Retinal pigment epithelial cell (primary cell): ENCODE measurements around the gene TENM4.

Experiments
- DNase-seq: peaks from one replicate; pipeline ENCODE4 v3.0.0-alpha.2; 2010; ENCODE audit warnings: low read depth
- H3K4me3 ChIP-seq: 2 replicates; pipeline ENCODE4 v1.5.1; 2011; ENCODE audit warnings: mild to moderate bottlenecking, low read length, control low read depth, moderate library complexity
- CTCF ChIP-seq: conservative IDR thresholded peaks from 2 replicates; pipeline ENCODE4 v1.5.1; 2011; ENCODE audit warnings: low read depth, low read length, control low read depth, inconsistent platforms

The TENM4 gene

DNA sequence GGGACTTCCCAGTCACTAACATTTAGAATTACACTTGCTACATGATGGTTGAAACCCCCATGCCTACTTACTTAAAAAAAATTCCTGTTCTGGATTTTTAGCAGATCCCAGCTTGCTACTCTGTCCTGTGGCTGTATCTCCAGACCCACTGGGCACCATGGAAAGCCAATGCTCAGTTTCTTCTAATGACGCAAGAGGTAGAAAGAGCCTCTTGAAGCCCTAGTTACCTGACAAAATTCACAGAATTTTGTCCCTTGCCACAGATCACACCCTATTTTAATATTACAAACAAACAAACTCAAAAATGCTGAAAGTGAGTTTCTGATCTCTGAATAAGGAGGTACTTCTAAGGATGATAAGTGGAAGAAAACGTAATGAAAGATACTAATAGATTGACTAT is 24.3 kb upstream of the TENM4 start:
- no peak overlapping the region for H3K4me3 ChIP-seq
- no peak for TF ChIP-seq CTCF
- DNase-seq, result no peak

DNA sequence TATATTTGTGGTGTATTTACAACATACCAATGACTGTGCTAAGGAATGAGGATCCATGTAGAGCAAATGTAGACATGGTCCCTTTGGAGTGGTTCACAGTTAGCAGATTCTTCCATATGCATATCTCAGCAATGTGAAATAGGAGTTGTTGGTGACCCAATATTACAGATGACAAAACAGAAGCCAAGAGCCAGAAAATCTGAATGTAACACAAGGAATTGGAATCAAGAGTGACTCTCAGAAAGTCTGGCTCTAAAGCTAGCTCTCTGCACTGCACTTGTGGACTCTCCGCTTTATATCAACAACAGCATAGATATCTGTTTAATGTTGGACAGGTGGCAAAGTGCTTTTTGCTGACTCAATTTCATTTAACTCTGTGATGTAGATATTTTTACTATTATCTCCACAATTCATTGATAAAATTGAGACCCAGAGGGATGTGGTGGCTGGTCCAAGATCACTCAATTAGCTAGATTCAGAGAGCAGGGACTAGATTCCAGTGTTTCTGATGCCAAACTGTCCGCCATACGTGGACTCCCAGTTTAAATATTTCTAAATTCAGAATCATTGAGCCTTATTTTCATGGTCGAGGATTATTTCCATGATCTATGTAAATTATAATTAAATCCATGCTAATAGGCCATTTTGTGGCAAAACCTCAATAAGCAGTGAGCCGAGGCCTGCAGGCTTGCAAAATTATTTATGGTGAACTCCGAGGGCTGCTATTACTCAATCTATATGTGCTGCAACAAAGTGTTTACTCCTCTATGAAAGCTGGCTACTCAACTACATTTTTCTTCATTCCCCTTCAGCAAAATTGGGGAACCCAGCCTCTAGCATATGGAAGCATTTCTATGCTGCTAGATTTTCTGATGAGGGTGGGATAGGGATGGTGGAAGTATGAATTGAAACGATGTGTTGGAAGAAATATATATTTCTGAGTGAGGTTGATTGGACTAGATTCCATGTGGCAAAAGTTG is 21.1 kb upstream of the TENM4 start:
- no peak for TF ChIP-seq CTCF
- no peak overlapping the region for H3K4me3 ChIP-seq
- no peak for DNase-seq

DNA sequence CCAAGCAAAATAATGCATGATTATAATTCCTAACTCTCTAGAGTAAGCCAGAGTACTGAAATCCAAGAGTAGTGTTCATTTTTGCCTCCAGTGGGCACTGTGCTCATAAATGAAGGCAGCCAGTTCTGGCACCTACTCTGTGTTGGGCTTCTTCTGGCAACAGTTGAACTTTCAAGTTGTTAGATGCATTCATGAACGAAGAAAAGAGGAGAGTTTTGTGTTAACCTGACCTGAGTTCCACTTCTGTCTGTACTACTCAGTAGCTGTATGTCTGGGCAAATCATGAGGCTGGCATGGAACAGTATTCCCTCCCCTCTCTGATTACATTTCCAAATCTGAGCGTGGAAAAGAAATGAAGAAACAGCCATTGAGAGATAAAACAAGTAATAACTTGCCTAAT is 20.3 kb upstream of the TENM4 start:
- DNase-seq, result no peak
- TF ChIP-seq CTCF, result peak; percentile 83
- no peak overlapping the region for H3K4me3 ChIP-seq

DNA sequence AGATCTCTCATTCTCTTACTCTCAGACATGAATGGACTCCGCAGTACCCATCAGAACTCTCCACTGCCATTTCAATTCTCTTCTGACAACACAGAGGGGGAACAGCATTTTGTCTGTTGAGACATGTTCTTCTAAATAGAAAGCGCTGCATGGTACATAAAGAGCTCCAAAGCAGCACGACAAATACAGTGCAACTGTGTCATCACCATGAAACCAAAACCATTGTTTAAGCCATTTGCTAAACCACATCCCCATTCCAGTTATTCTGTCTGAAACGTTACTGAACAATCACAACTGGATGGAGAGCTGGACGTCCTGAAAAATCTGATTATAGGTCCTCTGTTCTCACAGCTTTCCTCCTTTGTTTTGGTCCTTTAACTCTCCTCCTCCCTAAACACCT is 17.9 kb upstream of the TENM4 start:
- DNase-seq, result no peak
- H3K4me3 ChIP-seq, result no peak overlapping the region
- no peak for TF ChIP-seq CTCF

DNA sequence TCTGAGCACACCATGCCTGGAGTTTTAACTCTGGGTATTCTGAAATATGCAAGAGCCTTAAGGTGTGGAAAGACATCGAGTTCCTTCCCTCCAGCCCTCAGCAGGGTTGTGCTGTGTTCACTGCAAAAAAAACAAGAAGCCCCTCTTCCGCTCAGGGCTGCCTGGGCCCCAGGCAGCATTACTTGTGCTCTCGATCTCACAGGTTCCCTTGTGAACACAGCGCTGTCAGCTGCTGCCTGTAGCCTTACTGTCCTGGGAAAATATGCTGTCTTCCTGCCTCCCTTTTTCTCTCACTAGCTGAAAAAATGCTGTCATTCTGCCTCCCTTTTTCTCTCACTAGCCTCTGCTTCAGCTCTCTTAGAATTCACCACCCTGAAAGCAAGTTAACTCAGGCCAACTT is 15.7 kb upstream of the TENM4 start:
- no peak for DNase-seq
- H3K4me3 ChIP-seq, result no peak overlapping the region
- TF ChIP-seq CTCF, result no peak

DNA sequence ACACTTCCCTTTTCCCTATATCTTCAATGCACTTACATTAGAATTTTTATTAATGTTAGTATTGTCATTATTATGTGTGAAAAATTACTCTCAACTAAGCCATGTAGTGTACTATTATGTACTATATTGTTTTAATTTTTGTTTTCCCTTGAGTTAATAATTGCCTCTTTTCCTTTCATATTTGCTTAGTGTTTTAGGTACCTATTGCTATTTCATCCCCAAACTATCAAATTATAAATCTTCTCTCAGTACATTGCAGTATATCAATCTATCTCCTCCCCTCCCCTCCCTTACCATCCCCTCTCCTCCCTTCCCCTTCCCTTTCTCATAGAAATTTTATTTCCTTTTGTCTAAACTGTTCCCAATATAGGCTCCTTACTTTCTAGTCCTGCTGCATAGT is 12.8 kb upstream of the TENM4 start:
- DNase-seq, result no peak
- no peak for TF ChIP-seq CTCF
- H3K4me3 ChIP-seq, result no peak overlapping the region

- no peak overlapping the region for H3K4me3 ChIP-seq
- no peak for TF ChIP-seq CTCF
- DNase-seq, result no peak
Measured at GRCh38 chr11:79449040-79449439, 8.2 kb upstream of the TENM4 start.
